H9 (cell line): ENCODE measurements around the gene TBC1D5. TPM values are rescaled to one million over a fixed set of nuclear protein-coding genes. Genes with fewer than 3 reads are reported as not detected.
A peak's percentile ranks its signal among the peaks of the same experiment; 100 is the strongest.

ENCODE experiments used
- DNase-seq: peaks from one replicate; pipeline ENCODE4 v3.0.0-alpha.2; 2017
- H2AFZ ChIP-seq: one replicate; pipeline ENCODE4 v1.6.1; 2013; ENCODE audit warnings: mild to moderate bottlenecking, low read length, control low read depth, moderate library complexity
- H2AK5ac ChIP-seq: 2 replicates; pipeline ENCODE4 v1.6.1; 2013; ENCODE audit warnings: low read length, control low read depth, mixed read lengths; ENCODE audit not compliant: insufficient read length
- H2BK120ac ChIP-seq: one replicate; pipeline ENCODE4 v1.6.1; 2013; ENCODE audit warnings: low read depth, mild to moderate bottlenecking, low read length, control low read depth, inconsistent platforms; ENCODE audit not compliant: poor library complexity, severe bottlenecking
- H2BK12ac ChIP-seq: 2 replicates; pipeline ENCODE4 v1.6.1; 2013; ENCODE audit warnings: low read length, control low read depth, mixed read lengths, low read depth; ENCODE audit not compliant: insufficient read length
- H2BK15ac ChIP-seq: 2 replicates; pipeline ENCODE4 v1.6.1; 2013; ENCODE audit warnings: low read depth, low read length, control low read depth
- H2BK20ac ChIP-seq: one replicate; pipeline ENCODE4 v1.6.1; 2013; ENCODE audit warnings: low read depth, mild to moderate bottlenecking, low read length, control low read depth, inconsistent platforms; ENCODE audit not compliant: poor library complexity, severe bottlenecking
- H2BK5ac ChIP-seq: 2 replicates; pipeline ENCODE4 v1.6.1; 2013; ENCODE audit warnings: low read length, control low read depth, mixed read lengths; ENCODE audit not compliant: insufficient read length
- H3K14ac ChIP-seq: 2 replicates; pipeline ENCODE4 v1.6.1; 2013; ENCODE audit warnings: low read length, control low read depth; ENCODE audit not compliant: insufficient read depth
- H3K18ac ChIP-seq: 2 replicates; pipeline ENCODE4 v1.6.1; 2013; ENCODE audit warnings: low read depth, mild to moderate bottlenecking, mixed read lengths, low read length, control low read depth; ENCODE audit not compliant: insufficient read length
- H3K23ac ChIP-seq: 2 replicates; pipeline ENCODE4 v1.6.1; 2013; ENCODE audit warnings: low read length, control low read depth, mixed read lengths, low read depth; ENCODE audit not compliant: insufficient read length
- H3K23me2 ChIP-seq: 2 replicates; pipeline ENCODE4 v1.6.1; 2013; ENCODE audit warnings: low read depth, mild to moderate bottlenecking, mixed read lengths, low read length, control low read depth; ENCODE audit not compliant: insufficient read length, poor library complexity, severe bottlenecking
- H3K27ac ChIP-seq: 2 replicates; pipeline ENCODE4 v1.5.1; 2013; ENCODE audit warnings: low read length, control low read depth, mixed read lengths, low read depth; ENCODE audit not compliant: insufficient read length
- H3K27me3 ChIP-seq: 2 replicates; pipeline ENCODE4 v1.6.1; 2013; ENCODE audit warnings: low read length, control low read depth, inconsistent platforms; ENCODE audit not compliant: insufficient read depth
- H3K4ac ChIP-seq: 2 replicates; pipeline ENCODE4 v1.6.1; 2013; ENCODE audit warnings: low read depth, mild to moderate bottlenecking, control low read depth, inconsistent platforms, low read length, moderate library complexity
- H3K4me1 ChIP-seq: 2 replicates; pipeline ENCODE4 v1.6.1; 2013; ENCODE audit warnings: low read length, control low read depth, inconsistent platforms; ENCODE audit not compliant: insufficient read depth
- H3K4me2 ChIP-seq: 2 replicates; pipeline ENCODE4 v1.6.1; 2013; ENCODE audit warnings: low read length, control low read depth, mixed read lengths; ENCODE audit not compliant: insufficient read length, insufficient read depth
- H3K56ac ChIP-seq: 2 replicates; pipeline ENCODE4 v1.6.1; 2013; ENCODE audit warnings: low read depth, mild to moderate bottlenecking, mixed read lengths, low read length, control low read depth; ENCODE audit not compliant: insufficient read length
- H3K79me1 ChIP-seq: 2 replicates; pipeline ENCODE4 v1.6.1; 2013; ENCODE audit warnings: low read depth, mild to moderate bottlenecking, moderate library complexity, low read length, control low read depth, inconsistent platforms; ENCODE audit not compliant: insufficient read depth, poor library complexity, severe bottlenecking
- H3K79me2 ChIP-seq: 2 replicates; pipeline ENCODE4 v1.6.1; 2013; ENCODE audit warnings: low read length, control low read depth, inconsistent platforms; ENCODE audit not compliant: insufficient read depth
- H3K9ac ChIP-seq: 2 replicates; pipeline ENCODE4 v1.6.1; 2013; ENCODE audit warnings: low read length, control low read depth, mixed read lengths; ENCODE audit not compliant: insufficient read length; ENCODE audit errors: extremely low read depth
- H3K9me3 ChIP-seq: one replicate; pipeline ENCODE4 v1.6.1; 2013; ENCODE audit warnings: low read depth, low read length, inconsistent platforms; ENCODE audit not compliant: control insufficient read depth
- H3T11ph ChIP-seq: one replicate; pipeline ENCODE4 v1.6.1; 2013; ENCODE audit warnings: mild to moderate bottlenecking, low read length, control low read depth, inconsistent platforms
- H4K20me1 ChIP-seq: one replicate; pipeline ENCODE4 v1.6.1; 2013; ENCODE audit not compliant: control insufficient read depth, insufficient read length, insufficient read depth
- H4K5ac ChIP-seq: 2 replicates; pipeline ENCODE4 v1.6.1; 2013; ENCODE audit warnings: low read depth, mild to moderate bottlenecking, mixed read lengths, low read length, control low read depth; ENCODE audit not compliant: insufficient read length
- H4K8ac ChIP-seq: replicated peaks from 2 replicates; pipeline ENCODE4 v1.6.1; 2013; ENCODE audit warnings: low read length, control low read depth, mixed read lengths, low read depth; ENCODE audit not compliant: insufficient read length
- H4K91ac ChIP-seq: 2 replicates; pipeline ENCODE4 v1.6.1; 2013; ENCODE audit warnings: low read depth, mild to moderate bottlenecking, moderate library complexity, mixed read lengths, low read length, control low read depth; ENCODE audit not compliant: insufficient read length
- H3K27ac Mint-ChIP-seq, 3 experiments: 2 replicates in 2 of 3; 3 replicates in 1 of 3; pipeline ENCODE4 v1.8.0; 2020 to 2021; ENCODE audit warnings: mixed read lengths in 3 of 3, mild to moderate bottlenecking in 1 of 3, moderate library complexity in 1 of 3
- H3K27me3 Mint-ChIP-seq: 2 replicates; pipeline ENCODE4 v1.8.0; 2021; ENCODE audit warnings: low read depth, mild to moderate bottlenecking, moderate library complexity, mixed read lengths
- H3K36me3 Mint-ChIP-seq, 3 experiments: 2 replicates in 2 of 3; 3 replicates in 1 of 3; pipeline ENCODE4 v1.8.0; 2020 to 2021; ENCODE audit warnings: low read depth in 3 of 3, mixed read lengths in 3 of 3; ENCODE audit not compliant: insufficient read depth in 1 of 3
- H3K4me1 Mint-ChIP-seq, 2 experiments: 2 replicates each; pipeline ENCODE4 v1.8.0; 2020; ENCODE audit warnings: mixed read lengths in 2 of 2
- H3K4me3 Mint-ChIP-seq, 2 experiments: 2 replicates in 1 of 2; 3 replicates in 1 of 2; pipeline ENCODE4 v1.8.0; 2020 to 2021; ENCODE audit warnings: mild to moderate bottlenecking in 2 of 2, mixed read lengths in 2 of 2, moderate library complexity in 1 of 2
- H3K9me3 Mint-ChIP-seq, 2 experiments: 2 replicates in 1 of 2; 3 replicates in 1 of 2; pipeline ENCODE4 v1.8.0; 2020; ENCODE audit warnings: mild to moderate bottlenecking in 2 of 2, mixed read lengths in 2 of 2, moderate library complexity in 1 of 2
- WGBS: extraction: QIAGEN DNeasy Blood & Tissue Kit; methylation state at CpG from one replicate; pipeline ENCODE4 v1.1.7; 2013; ENCODE audit warnings: missing lambda C conversion rate, low lambda C conversion rate, mixed read lengths; ENCODE audit not compliant: insufficient read length; ENCODE audit errors: extremely low coverage; 5-methylcytosine and 5-hydroxymethylcytosine counted together
- total RNA-seq: library from RNA; stranded (reverse); gene quantifications from 2 replicates; pipeline ENCODE4 v1.2.1, GENCODE V29; 2021
- TF ChIP-seq, protein P1 (sequence below): fragments of 200-600 bp; sonication (generic); conservative IDR thresholded peaks from 3 replicates; pipeline ENCODE4 v1.8.0; 2021; ENCODE audit warnings: antibody characterized with exemption, mild to moderate bottlenecking

TBC1D5 gene
- total RNA-seq, 1 experiment from 2014 or later, result 25.0 TPM

DNA sequence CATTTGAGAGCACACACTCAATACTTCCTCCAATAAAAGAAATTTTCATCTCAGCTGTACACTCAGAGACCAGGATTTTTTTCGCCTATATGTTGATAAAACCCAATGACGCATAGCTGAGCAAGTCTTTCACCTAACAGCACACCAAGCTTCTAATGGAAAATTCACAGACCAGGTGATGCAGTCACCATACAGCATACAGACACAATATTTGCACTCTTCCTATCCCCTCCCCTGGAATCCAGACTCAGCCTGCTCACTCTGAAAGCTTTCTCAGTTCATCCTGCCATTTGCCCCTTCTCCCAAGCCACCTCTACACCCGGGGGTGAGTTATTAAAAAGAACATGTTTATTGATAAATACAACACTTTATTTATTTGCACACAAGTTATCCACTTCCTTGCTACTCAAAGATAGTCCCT, 1.7 kb downstream of the TBC1D5 start:
- H3K27me3 ChIP-seq, result no peaks in the 10 kb centered on the region
- no peaks in the 10 kb centered on the region for H3K79me1 ChIP-seq
- no CpG with 5 or more reads among the region's 3 CpGs for WGBS
- no peak overlapping the region for H3K14ac ChIP-seq
- no peak overlapping the region for H2BK120ac ChIP-seq
- no peak overlapping the region for H4K91ac ChIP-seq
- H2AFZ ChIP-seq, result no peak overlapping the region
- H3K4me3 Mint-ChIP-seq, result peak overlapping the region; percentile 92
- H3K4me2 ChIP-seq, result peak overlapping the region; percentile 69
- H3K18ac ChIP-seq, result no peak overlapping the region
- no peak overlapping the region for H2BK12ac ChIP-seq
- H3K36me3 Mint-ChIP-seq, result no peaks in the 10 kb centered on the region
- H3K4ac ChIP-seq, result no peak overlapping the region
- no peak overlapping the region for H2BK20ac ChIP-seq
- H3K79me2 ChIP-seq, result peaks cover 2% of the 10 kb centered on the region; the same call in 1 of the 2 replicates
- H3K23ac ChIP-seq, result no peak overlapping the region
- no peaks in the 10 kb centered on the region for H3K9me3 ChIP-seq
- no peaks in the 10 kb centered on the region for H4K20me1 ChIP-seq
- H4K8ac ChIP-seq, result no peak overlapping the region
- H2BK5ac ChIP-seq, result no peak overlapping the region
- no peak for DNase-seq
- H3K9ac ChIP-seq, result no peak overlapping the region
- no peak overlapping the region for H4K5ac ChIP-seq
- no peak overlapping the region for H3T11ph ChIP-seq
- no peak overlapping the region for H3K56ac ChIP-seq
- H3K27ac Mint-ChIP-seq, result peak overlapping the region; percentile 38 to 97 (median 82)
- peaks cover 4% of the 10 kb centered on the region for H3K4me1 ChIP-seq
- H3K27ac ChIP-seq, result peak overlapping the region; percentile 5
- peaks cover 4% of the 10 kb centered on the region for H3K23me2 ChIP-seq
- H3K27me3 Mint-ChIP-seq, result no peaks in the 10 kb centered on the region
- no peaks in the 10 kb centered on the region for H3K9me3 Mint-ChIP-seq
- H2BK15ac ChIP-seq, result no peak overlapping the region
- TF ChIP-seq, protein P1, sequence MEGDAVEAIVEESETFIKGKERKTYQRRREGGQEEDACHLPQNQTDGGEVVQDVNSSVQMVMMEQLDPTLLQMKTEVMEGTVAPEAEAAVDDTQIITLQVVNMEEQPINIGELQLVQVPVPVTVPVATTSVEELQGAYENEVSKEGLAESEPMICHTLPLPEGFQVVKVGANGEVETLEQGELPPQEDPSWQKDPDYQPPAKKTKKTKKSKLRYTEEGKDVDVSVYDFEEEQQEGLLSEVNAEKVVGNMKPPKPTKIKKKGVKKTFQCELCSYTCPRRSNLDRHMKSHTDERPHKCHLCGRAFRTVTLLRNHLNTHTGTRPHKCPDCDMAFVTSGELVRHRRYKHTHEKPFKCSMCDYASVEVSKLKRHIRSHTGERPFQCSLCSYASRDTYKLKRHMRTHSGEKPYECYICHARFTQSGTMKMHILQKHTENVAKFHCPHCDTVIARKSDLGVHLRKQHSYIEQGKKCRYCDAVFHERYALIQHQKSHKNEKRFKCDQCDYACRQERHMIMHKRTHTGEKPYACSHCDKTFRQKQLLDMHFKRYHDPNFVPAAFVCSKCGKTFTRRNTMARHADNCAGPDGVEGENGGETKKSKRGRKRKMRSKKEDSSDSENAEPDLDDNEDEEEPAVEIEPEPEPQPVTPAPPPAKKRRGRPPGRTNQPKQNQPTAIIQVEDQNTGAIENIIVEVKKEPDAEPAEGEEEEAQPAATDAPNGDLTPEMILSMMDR, result no peak
- no peak overlapping the region for H2AK5ac ChIP-seq
- H3K4me1 Mint-ChIP-seq, result peaks cover 31 to 45% of the 10 kb centered on the region in 2 experiments
